Measurements from ENCODE around the gene LRRC23.
"Not testable (repeated sequence)": the region's sequence is repeated elsewhere in the genome, so short reads cannot be mapped to it uniquely, and the experiment has no call there.

LRRC23 gene

GRCh38 chr12:6899427-6899826, 5.2 kb upstream of the LRRC23 start:
- Histone ChIP-seq H3K4me1 (ENCODE audit: control insufficient read depth, insufficient read depth, low read length) (peaks cover 2% of the 10 kb centered on the region), H3K36me3 (ENCODE audit: control insufficient read depth, insufficient read depth, low read length) (no peaks in the 10 kb centered on the region), H3K9ac (ENCODE audit: low read length) (no peak overlapping the region), H3K27me3 (ENCODE audit: control insufficient read depth, insufficient read depth, low read length) (no peaks in the 10 kb centered on the region), H3K27ac (ENCODE audit: low read depth, low read length) (no peak overlapping the region), H3K4me3 (ENCODE audit: low read length) (no peak overlapping the region)

DNA sequence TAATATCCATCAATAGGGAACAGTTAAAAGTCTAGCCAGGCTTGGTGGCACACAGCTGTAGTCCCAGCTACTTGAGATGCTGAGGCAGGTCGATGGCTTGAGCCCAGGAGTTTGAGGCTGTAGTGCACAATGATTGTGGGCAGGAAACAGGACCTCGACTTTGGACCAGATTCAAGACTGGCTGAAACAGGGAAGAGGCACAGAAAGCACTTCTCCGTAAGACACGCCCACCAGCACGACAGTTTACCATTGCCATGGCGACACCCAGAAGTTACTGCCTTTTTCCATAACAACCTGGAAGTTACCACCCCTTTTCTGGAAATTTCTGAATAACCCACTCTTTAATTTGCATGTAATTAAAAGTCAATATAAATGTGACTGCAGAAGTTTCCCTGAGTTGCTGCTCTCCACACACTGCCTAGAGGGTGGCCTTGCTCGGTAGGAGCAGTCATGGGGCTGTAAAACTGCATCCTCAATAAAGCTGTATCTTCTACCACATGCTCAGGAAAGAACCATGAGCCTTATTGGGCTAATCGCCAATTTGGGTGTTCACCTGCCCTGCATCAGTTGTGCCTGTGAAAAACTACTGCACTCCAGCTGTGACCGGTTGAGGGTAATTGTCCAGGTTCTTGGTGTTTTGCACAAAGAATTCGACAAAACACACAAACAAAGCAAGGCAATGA, 4.6 kb upstream of the LRRC23 start:
- Histone ChIP-seq H3K36me3 (ENCODE audit: control insufficient read depth, insufficient read depth, low read length) (no peaks in the 10 kb centered on the region), H3K27me3 (ENCODE audit: control insufficient read depth, insufficient read depth, low read length) (no peaks in the 10 kb centered on the region), H3K27ac (ENCODE audit: low read depth, low read length) (no peak overlapping the region), H3K9ac (ENCODE audit: low read length) (no peak overlapping the region), H3K4me1 (ENCODE audit: control insufficient read depth, insufficient read depth, low read length) (peaks cover 4% of the 10 kb centered on the region), H3K4me3 (ENCODE audit: low read length) (no peak overlapping the region)

- Histone ChIP-seq H3K4me1 (ENCODE audit: control insufficient read depth, insufficient read depth, low read length) (peaks cover 8% of the 10 kb centered on the region), H3K9ac (ENCODE audit: low read length) (no peak overlapping the region), H3K27ac (ENCODE audit: low read depth, low read length) (no peak overlapping the region), H3K36me3 (ENCODE audit: control insufficient read depth, insufficient read depth, low read length) (no peaks in the 10 kb centered on the region), H3K4me3 (ENCODE audit: low read length) (no peak overlapping the region), H3K27me3 (ENCODE audit: control insufficient read depth, insufficient read depth, low read length) (no peaks in the 10 kb centered on the region)
Observed at GRCh38 chr12:6902448-6902847, 2.2 kb upstream of the LRRC23 start.

GRCh38 chr12:6903722-6904121, 900 bp upstream of the LRRC23 start:
- Histone ChIP-seq H3K4me1 (ENCODE audit: control insufficient read depth, insufficient read depth, low read length) (peaks cover 8% of the 10 kb centered on the region), H3K9ac (ENCODE audit: low read length) (no peak overlapping the region), H3K36me3 (ENCODE audit: control insufficient read depth, insufficient read depth, low read length) (no peaks in the 10 kb centered on the region), H3K4me3 (ENCODE audit: low read length) (no peak overlapping the region), H3K27me3 (ENCODE audit: control insufficient read depth, insufficient read depth, low read length) (no peaks in the 10 kb centered on the region), H3K27ac (ENCODE audit: low read depth, low read length) (no peak overlapping the region)

- Histone ChIP-seq H3K4me3 (ENCODE audit: low read length) (peak overlapping the region; percentile 99), H3K27ac (ENCODE audit: low read depth, low read length) (no peak overlapping the region), H3K36me3 (ENCODE audit: control insufficient read depth, insufficient read depth, low read length) (no peaks in the 10 kb centered on the region), H3K27me3 (ENCODE audit: control insufficient read depth, insufficient read depth, low read length) (no peaks in the 10 kb centered on the region), H3K4me1 (ENCODE audit: control insufficient read depth, insufficient read depth, low read length) (peaks cover 8% of the 10 kb centered on the region), H3K9ac (ENCODE audit: low read length) (no peak overlapping the region)
Observed at GRCh38 chr12:6905414-6906040, 905 bp downstream of the LRRC23 start.

GRCh38 chr12:6908141-6908540, 3.5 kb downstream of the LRRC23 start:
- H3K36me3 ChIP-seq (ENCODE audit: control insufficient read depth, insufficient read depth, low read length); H3K4me1 ChIP-seq (ENCODE audit: control insufficient read depth, insufficient read depth, low read length); H3K27ac ChIP-seq (ENCODE audit: low read depth, low read length); H3K27me3 ChIP-seq (ENCODE audit: control insufficient read depth, insufficient read depth, low read length); H3K4me3 ChIP-seq (ENCODE audit: low read length); H3K9ac ChIP-seq (ENCODE audit: low read length): not testable (repeated sequence)

- Histone ChIP-seq H3K27me3 (ENCODE audit: control insufficient read depth, insufficient read depth, low read length) (no peaks in the 10 kb centered on the region), H3K4me1 (ENCODE audit: control insufficient read depth, insufficient read depth, low read length) (peaks cover 9% of the 10 kb centered on the region), H3K27ac (ENCODE audit: low read depth, low read length) (no peak overlapping the region), H3K4me3 (ENCODE audit: low read length) (no peak overlapping the region), H3K36me3 (ENCODE audit: control insufficient read depth, insufficient read depth, low read length) (no peaks in the 10 kb centered on the region), H3K9ac (ENCODE audit: low read length) (no peak overlapping the region)
Observed at GRCh38 chr12:6909421-6910145, 5.0 kb downstream of the LRRC23 start.

DNA sequence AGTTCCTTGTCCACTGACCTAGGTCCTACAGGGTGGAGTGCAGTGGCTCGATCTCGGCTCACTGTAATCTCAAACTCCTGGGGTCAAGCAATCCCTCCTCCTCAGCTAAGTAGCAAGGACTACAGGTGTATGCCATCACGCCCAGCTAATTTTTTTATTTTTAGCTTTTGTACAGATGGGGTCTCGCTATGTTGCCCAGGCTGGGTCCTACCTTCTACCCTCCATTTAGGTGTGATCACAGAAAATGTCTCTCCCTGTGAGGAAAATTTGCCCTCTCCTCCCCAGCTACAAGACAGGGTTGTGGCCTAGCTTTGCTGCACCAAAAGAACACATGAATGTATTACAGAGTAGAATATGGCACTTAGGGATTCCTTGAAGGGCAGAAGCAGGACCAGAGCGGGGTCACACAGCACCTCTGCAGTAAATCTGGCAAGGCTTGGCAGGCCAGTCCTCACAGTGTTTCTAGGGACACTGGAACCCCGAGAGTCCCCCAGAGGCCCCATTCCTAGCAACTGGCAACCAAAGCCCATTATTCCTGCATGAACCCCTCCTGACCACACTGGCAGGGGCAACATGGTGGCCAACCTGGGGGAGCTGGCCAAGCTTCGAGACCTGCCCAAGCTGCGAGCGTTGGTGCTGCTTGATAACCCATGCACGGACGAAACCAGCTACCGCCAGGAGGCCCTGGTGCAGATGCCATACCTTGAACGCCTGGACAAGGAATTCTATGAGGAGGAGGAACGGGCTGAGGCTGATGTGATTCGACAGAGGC, 7.7 kb downstream of the LRRC23 start:
- Histone ChIP-seq H3K9ac (ENCODE audit: low read length) (no peak overlapping the region), H3K4me1 (ENCODE audit: control insufficient read depth, insufficient read depth, low read length) (peaks cover 8% of the 10 kb centered on the region), H3K27ac (ENCODE audit: low read depth, low read length) (no peak overlapping the region), H3K4me3 (ENCODE audit: low read length) (no peak overlapping the region), H3K27me3 (ENCODE audit: control insufficient read depth, insufficient read depth, low read length) (no peaks in the 10 kb centered on the region), H3K36me3 (ENCODE audit: control insufficient read depth, insufficient read depth, low read length) (no peaks in the 10 kb centered on the region)

- H3K27ac ChIP-seq (ENCODE audit: low read depth, low read length): peak within 1 kb of the TSS; percentile 85
- no peaks in the 10 kb centered on the region for H3K27me3 ChIP-seq (ENCODE audit: control insufficient read depth, insufficient read depth, low read length)
- H3K4me3 ChIP-seq (ENCODE audit: low read length): peak within 1 kb of the TSS; percentile 84
- H3K4me1 ChIP-seq (ENCODE audit: control insufficient read depth, insufficient read depth, low read length): peaks cover 8% of the 10 kb centered on the region
- peaks cover 2% of the 10 kb centered on the region for H3K36me3 ChIP-seq (ENCODE audit: control insufficient read depth, insufficient read depth, low read length)
- peak within 1 kb of the TSS; percentile 74 for H3K9ac ChIP-seq (ENCODE audit: low read length)
Observed at GRCh38 chr12:6914246-6914946, 9.8 kb downstream of the LRRC23 start, which contains the start of gene ENO2. TSS of gene ENO2 (plus strand) at chr12:6914580. CDS start at chr12:6915833, 1,253 bp downstream.

GRCh38 chr12:6914947-6915788, 10.5 kb downstream of the LRRC23 start:
- Histone ChIP-seq H3K4me1 (ENCODE audit: control insufficient read depth, insufficient read depth, low read length) (peaks cover 8% of the 10 kb centered on the region), H3K9ac (ENCODE audit: low read length) (peak overlapping the region; percentile 53), H3K27me3 (ENCODE audit: control insufficient read depth, insufficient read depth, low read length) (no peaks in the 10 kb centered on the region), H3K4me3 (ENCODE audit: low read length) (peak overlapping the region; percentile 84), H3K36me3 (ENCODE audit: control insufficient read depth, insufficient read depth, low read length) (peaks cover 2% of the 10 kb centered on the region), H3K27ac (ENCODE audit: low read depth, low read length) (peak overlapping the region; percentile 85)

- peaks cover 2% of the 10 kb centered on the region for H3K36me3 ChIP-seq (ENCODE audit: control insufficient read depth, insufficient read depth, low read length)
- H3K27ac ChIP-seq (ENCODE audit: low read depth, low read length): no peak overlapping the region
- peaks cover 8% of the 10 kb centered on the region for H3K4me1 ChIP-seq (ENCODE audit: control insufficient read depth, insufficient read depth, low read length)
- H3K9ac ChIP-seq (ENCODE audit: low read length): no peak overlapping the region
- no peak overlapping the region for H3K4me3 ChIP-seq (ENCODE audit: low read length)
- H3K27me3 ChIP-seq (ENCODE audit: control insufficient read depth, insufficient read depth, low read length): no peaks in the 10 kb centered on the region
Observed at GRCh38 chr12:6915789-6916285, 11.2 kb downstream of the LRRC23 start.

Measured in rectal smooth muscle tissue (tissue), 1 donor.